Lower lobe of right lung (tissue), 2 donors: ENCODE data around the gene KCNIP1. TPM values are rescaled to one million over a fixed set of nuclear protein-coding genes. Genes with fewer than 3 reads are reported as not detected.

Source experiments
- ATAC-seq, 2 donors: fragments of 200-7000 bp; cut with Tn5 transposase; one replicate each; pipeline ENCODE4 v1.9.1; 2020 to 2022; ENCODE audit warnings: mild to moderate bottlenecking in 2 of 2, moderate library complexity in 2 of 2
- DNase-seq: peaks from one replicate; pipeline ENCODE4 v3.0.0-alpha.2; 2020
- H3K27ac ChIP-seq: fragments of 200-600 bp; one replicate; pipeline ENCODE4 v1.8.0; 2022
- H3K27me3 ChIP-seq: fragments of 200-600 bp; one replicate; pipeline ENCODE4 v1.8.0; 2022; ENCODE audit warnings: low read depth
- H3K36me3 ChIP-seq: fragments of 200-600 bp; one replicate; pipeline ENCODE4 v1.8.0; 2022; ENCODE audit warnings: mild to moderate bottlenecking
- H3K4me1 ChIP-seq: fragments of 200-600 bp; one replicate; pipeline ENCODE4 v1.8.0; 2022
- H3K4me3 ChIP-seq: fragments of 200-600 bp; one replicate; pipeline ENCODE4 v1.8.0; 2022; ENCODE audit warnings: mild to moderate bottlenecking
- H3K9me3 ChIP-seq: fragments of 200-600 bp; one replicate; pipeline ENCODE4 v1.8.0; 2022
- intact Hi-C: fragments of 100-400 bp; cut with DNase I; formaldehyde crosslinking; loops from one replicate; pipeline ENCODE4 v1.11.0; 2022
- total RNA-seq: library from RNA; stranded (reverse); fragmentation: NEBNext Ultra II Directional; extraction: Animal tissue kit (Norgen Biotek cat#: 25700); gene quantifications from one replicate; pipeline ENCODE4 v1.2.1, GENCODE V29; 2021
- TF ChIP-seq, protein P1 (sequence below): fragments of 200-600 bp; IDR thresholded peaks from one replicate; pipeline ENCODE4 v1.8.0; 2022; ENCODE audit warnings: antibody characterized with exemption, mild to moderate bottlenecking
- donor health status: DM: no; HTN: yes; CAD: no; lungs with severe emphysema.

KCNIP1 gene
- total RNA-seq, 1 donor from 2014 or later = 1.7 TPM

GRCh38 chr5:170494041-170494440, 9.8 kb upstream of the KCNIP1 start:
- ATAC-seq = no peak

DNA sequence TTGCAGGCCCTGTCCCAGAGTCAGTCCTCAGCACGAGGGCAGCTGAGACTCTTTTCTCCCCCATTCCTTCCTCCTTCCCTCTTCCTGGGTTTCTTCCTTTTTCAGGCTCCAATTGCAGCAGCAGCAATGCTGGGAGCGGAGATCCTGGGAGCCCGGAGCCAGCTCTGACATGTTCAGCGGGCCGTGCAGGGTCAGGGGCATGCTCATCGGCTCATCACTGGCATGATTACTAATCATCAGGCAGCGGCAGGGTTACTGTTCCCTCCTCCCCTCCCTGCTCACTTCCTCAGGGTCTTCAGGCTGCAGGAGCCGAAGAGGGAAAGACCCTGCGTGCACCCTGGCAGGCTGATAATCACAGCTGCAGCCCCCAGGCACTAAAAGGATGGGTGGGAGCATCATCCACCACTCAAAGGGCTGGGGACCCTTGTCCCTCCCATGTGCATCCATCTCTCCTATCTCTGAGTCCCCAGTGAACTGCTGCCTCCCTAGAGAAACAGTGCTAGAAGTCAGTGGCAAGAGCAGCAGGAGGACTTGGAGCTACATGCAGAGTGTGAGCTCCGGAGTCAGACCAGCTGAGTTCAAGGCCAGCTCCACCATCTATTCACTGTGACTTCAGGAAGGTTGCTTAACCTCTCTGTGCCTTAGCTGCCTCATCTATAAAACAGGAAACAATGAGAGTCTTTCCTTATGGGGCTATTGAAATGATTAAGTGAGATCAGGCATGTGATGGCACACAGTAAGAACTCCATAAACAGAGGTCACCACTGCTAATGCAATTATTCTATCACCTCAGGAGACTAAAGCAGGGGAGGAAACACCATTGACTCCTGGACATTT, 7.8 kb upstream of the KCNIP1 start:
- H3K4me1 ChIP-seq = peaks cover 11% of the 10 kb centered on the region
- no peaks in the 10 kb centered on the region for H3K9me3 ChIP-seq
- H3K27ac ChIP-seq = no peak overlapping the region
- no peaks in the 10 kb centered on the region for H3K36me3 ChIP-seq
- TF ChIP-seq, protein P1, sequence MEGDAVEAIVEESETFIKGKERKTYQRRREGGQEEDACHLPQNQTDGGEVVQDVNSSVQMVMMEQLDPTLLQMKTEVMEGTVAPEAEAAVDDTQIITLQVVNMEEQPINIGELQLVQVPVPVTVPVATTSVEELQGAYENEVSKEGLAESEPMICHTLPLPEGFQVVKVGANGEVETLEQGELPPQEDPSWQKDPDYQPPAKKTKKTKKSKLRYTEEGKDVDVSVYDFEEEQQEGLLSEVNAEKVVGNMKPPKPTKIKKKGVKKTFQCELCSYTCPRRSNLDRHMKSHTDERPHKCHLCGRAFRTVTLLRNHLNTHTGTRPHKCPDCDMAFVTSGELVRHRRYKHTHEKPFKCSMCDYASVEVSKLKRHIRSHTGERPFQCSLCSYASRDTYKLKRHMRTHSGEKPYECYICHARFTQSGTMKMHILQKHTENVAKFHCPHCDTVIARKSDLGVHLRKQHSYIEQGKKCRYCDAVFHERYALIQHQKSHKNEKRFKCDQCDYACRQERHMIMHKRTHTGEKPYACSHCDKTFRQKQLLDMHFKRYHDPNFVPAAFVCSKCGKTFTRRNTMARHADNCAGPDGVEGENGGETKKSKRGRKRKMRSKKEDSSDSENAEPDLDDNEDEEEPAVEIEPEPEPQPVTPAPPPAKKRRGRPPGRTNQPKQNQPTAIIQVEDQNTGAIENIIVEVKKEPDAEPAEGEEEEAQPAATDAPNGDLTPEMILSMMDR = no peak
- DNase-seq = no peak
- intact Hi-C loops = no loop called here
- no peak for ATAC-seq
- no peak overlapping the region for H3K4me3 ChIP-seq
- peaks cover 5% of the 10 kb centered on the region for H3K27me3 ChIP-seq

More at GRCh38 chr5:170494041-170494440, 9.8 kb upstream of the KCNIP1 start:
- H3K36me3 ChIP-seq = no peaks in the 10 kb centered on the region
- peaks cover 5% of the 10 kb centered on the region for H3K27me3 ChIP-seq
- H3K4me3 ChIP-seq = no peak overlapping the region
- no peak overlapping the region for H3K27ac ChIP-seq
- intact Hi-C loops = no loop called here
- no peak for DNase-seq
- no peaks in the 10 kb centered on the region for H3K9me3 ChIP-seq
- peaks cover 14% of the 10 kb centered on the region for H3K4me1 ChIP-seq
- TF ChIP-seq, protein P1 = no peak

GRCh38 chr5:170496662-170497028, 7.2 kb upstream of the KCNIP1 start:
- ATAC-seq = no peak
- H3K36me3 ChIP-seq = no peaks in the 10 kb centered on the region
- DNase-seq = no peak
- no peak overlapping the region for H3K27ac ChIP-seq
- intact Hi-C loops = no loop called here
- TF ChIP-seq, protein P1 = no peak
- peaks cover 6% of the 10 kb centered on the region for H3K27me3 ChIP-seq
- no peaks in the 10 kb centered on the region for H3K9me3 ChIP-seq
- no peak overlapping the region for H3K4me3 ChIP-seq
- peaks cover 5% of the 10 kb centered on the region for H3K4me1 ChIP-seq

DNA sequence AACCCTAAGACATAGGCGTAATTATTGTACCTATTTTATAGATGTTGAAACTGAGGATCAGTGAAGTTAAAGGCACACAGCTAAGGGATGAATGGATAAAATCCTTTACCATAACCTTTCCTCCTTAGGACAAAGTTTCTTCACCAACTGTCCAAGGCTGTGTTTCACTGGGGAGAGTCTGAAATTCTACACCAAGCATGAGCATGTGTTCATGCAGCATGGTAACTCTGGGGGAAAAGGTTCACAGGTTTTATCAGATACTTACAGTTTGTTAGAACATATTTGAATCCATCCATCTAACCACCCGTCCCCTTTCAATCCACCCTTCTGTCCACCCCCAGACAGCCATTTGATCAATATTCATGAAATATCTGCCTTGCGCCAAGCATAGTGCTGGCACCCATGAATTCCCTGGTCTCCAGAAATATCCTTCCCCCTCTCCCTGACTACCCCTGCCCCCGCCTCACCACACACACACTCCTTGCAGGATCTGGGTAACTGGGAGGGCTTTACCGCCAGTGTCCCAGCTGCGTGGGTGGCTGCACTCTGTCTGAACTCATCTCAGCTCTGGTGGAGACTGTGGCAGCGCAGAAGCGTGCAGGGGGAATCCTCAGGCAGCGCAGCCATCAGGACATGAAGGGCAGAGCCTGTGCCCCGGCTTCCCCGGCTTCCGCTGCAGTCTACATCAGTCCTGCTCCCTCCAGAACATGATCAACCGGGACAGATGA, 6.3 kb upstream of the KCNIP1 start:
- peak in 1 of 2 donors; percentile 7 for ATAC-seq
- TF ChIP-seq, protein P1 = no peak
- intact Hi-C loops = no loop called here
- Histone ChIP-seq H3K9me3 (no peaks in the 10 kb centered on the region), H3K4me3 (no peak overlapping the region), H3K27me3 (peaks cover 14% of the 10 kb centered on the region), H3K36me3 (no peaks in the 10 kb centered on the region), H3K27ac (no peak overlapping the region), H3K4me1 (no peaks in the 10 kb centered on the region)
- no peak for DNase-seq

DNA sequence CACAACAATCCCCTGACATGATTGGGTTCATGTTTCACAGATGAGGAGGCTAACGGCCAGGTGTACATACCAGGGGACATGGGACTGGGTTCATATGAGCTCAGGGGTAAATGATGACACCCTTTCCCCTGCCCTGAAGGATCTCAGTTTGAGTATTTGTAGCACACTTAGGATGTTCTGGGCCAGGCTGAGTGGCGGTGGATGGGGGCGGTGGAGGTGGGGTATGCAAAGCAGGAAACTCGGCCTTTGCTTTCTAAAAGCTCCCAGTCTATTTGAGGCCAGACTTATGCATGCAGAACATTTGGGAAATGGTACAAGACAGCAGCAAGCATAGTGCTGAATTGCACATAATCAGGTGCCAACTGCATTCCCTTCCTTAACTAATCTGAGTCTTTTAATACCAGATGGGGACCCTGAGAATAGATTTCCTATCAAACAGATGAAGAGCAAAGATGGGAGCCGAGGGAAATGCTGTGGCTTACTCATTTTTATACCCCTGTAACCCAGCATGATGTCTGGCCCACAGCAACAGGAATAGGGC, 4.9 kb upstream of the KCNIP1 start:
- H3K27ac ChIP-seq = no peak overlapping the region
- no peak for ATAC-seq
- H3K4me1 ChIP-seq = no peaks in the 10 kb centered on the region
- TF ChIP-seq, protein P1 = no peak
- no peak overlapping the region for H3K4me3 ChIP-seq
- peaks cover 23% of the 10 kb centered on the region for H3K27me3 ChIP-seq
- no peak for DNase-seq
- no peaks in the 10 kb centered on the region for H3K36me3 ChIP-seq
- no peaks in the 10 kb centered on the region for H3K9me3 ChIP-seq
- intact Hi-C loops = no loop called here
